ENCODE measurements around the gene METTL24. TPM values are rescaled to one million over a fixed set of nuclear protein-coding genes. Genes with fewer than 3 reads are reported as not detected.

The METTL24 gene
- total and polyA plus RNA-seq, 2 donors (not counting 1 experiment from before 2014, with no cell fraction given) = 0.18 to 2.6 TPM

GRCh38 chr6:110340392-110340965, 17.7 kb downstream of the METTL24 start:
- Histone ChIP-seq H3K27me3 (ENCODE audit: control insufficient read depth, insufficient read depth, low read length) (no peaks in the 10 kb centered on the region), H3K36me3 (ENCODE audit: control insufficient read depth, insufficient read depth, low read length) (no peaks in the 10 kb centered on the region), H3K9me3 (ENCODE audit: control insufficient read depth, insufficient read depth, low read depth, low read length) (no peaks in the 10 kb centered on the region), H3K79me2 (ENCODE audit: control insufficient read depth, insufficient read depth, low read length) (no peaks in the 10 kb centered on the region), H3K4me3 (replicated peaks in 1 of 4; ENCODE audit: control extremely low read depth in 1 of 4, insufficient read depth in 1 of 4, low read depth in 3 of 4, low read length in 4 of 4) (no peak overlapping the region), H2AFZ (ENCODE audit: low read length) (no peak overlapping the region), H4K20me1 (ENCODE audit: control insufficient read depth, extremely low read depth, insufficient read depth, low read length) (no peaks in the 10 kb centered on the region), H3K4me2 (ENCODE audit: extremely low read depth, insufficient read depth, low read length) (no peak overlapping the region), H3K9ac (ENCODE audit: insufficient read depth, low read length) (no peak overlapping the region), H3K27ac (ENCODE audit: insufficient read depth, low read length) (no peak overlapping the region), H3K4me1 (ENCODE audit: control insufficient read depth, extremely low read depth, insufficient read depth, low read length) (no peaks in the 10 kb centered on the region)
- no peak for TF ChIP-seq EZH2 (IDR thresholded peaks at IDR 0.05; ENCODE audit: low read length, missing control alignments)
- no peak for TF ChIP-seq CTCF (conservative IDR thresholded peaks at IDR 0.05 in 1 of 2, IDR thresholded peaks at IDR 0.05 in 1 of 2; ENCODE audit: low read depth in 1 of 2, low read length in 2 of 2)
- DNase-seq (ENCODE audit: low read depth in 2 of 2) = no peak

- H3K4me2 ChIP-seq (ENCODE audit: extremely low read depth, insufficient read depth, low read length) = no peak overlapping the region
- H3K27ac ChIP-seq (ENCODE audit: insufficient read depth, low read length) = no peak overlapping the region
- no peaks in the 10 kb centered on the region for H3K79me2 ChIP-seq (ENCODE audit: control insufficient read depth, insufficient read depth, low read length)
- no peak overlapping the region for H2AFZ ChIP-seq (ENCODE audit: low read length)
- H4K20me1 ChIP-seq (ENCODE audit: control insufficient read depth, extremely low read depth, insufficient read depth, low read length) = no peaks in the 10 kb centered on the region
- H3K4me1 ChIP-seq (ENCODE audit: control insufficient read depth, extremely low read depth, insufficient read depth, low read length) = no peaks in the 10 kb centered on the region
- TF ChIP-seq CTCF (conservative IDR thresholded peaks at IDR 0.05 in 1 of 2, IDR thresholded peaks at IDR 0.05 in 1 of 2; ENCODE audit: low read depth in 1 of 2, low read length in 2 of 2) (no peak), EZH2 (IDR thresholded peaks at IDR 0.05; ENCODE audit: low read length, missing control alignments) (no peak)
- no peaks in the 10 kb centered on the region for H3K9me3 ChIP-seq (ENCODE audit: control insufficient read depth, insufficient read depth, low read depth, low read length)
- no peaks in the 10 kb centered on the region for H3K27me3 ChIP-seq (ENCODE audit: control insufficient read depth, insufficient read depth, low read length)
- H3K4me3 ChIP-seq (replicated peaks in 1 of 4; ENCODE audit: control extremely low read depth in 1 of 4, insufficient read depth in 1 of 4, low read depth in 3 of 4, low read length in 4 of 4) = no peak overlapping the region
- no peak overlapping the region for H3K9ac ChIP-seq (ENCODE audit: insufficient read depth, low read length)
- H3K36me3 ChIP-seq (ENCODE audit: control insufficient read depth, insufficient read depth, low read length) = no peaks in the 10 kb centered on the region
- DNase-seq (ENCODE audit: low read depth in 2 of 2) = peak in 1 of 2 donors; percentile 21
Observed at GRCh38 chr6:110338820-110339470, 19.2 kb downstream of the METTL24 start.

GRCh38 chr6:110337486-110337885, 20.7 kb downstream of the METTL24 start:
- Histone ChIP-seq H3K79me2 (ENCODE audit: control insufficient read depth, insufficient read depth, low read length) (no peaks in the 10 kb centered on the region), H3K9me3 (ENCODE audit: control insufficient read depth, insufficient read depth, low read depth, low read length) (no peaks in the 10 kb centered on the region), H3K36me3 (ENCODE audit: control insufficient read depth, insufficient read depth, low read length) (no peaks in the 10 kb centered on the region), H3K4me2 (ENCODE audit: extremely low read depth, insufficient read depth, low read length) (no peak overlapping the region), H4K20me1 (ENCODE audit: control insufficient read depth, extremely low read depth, insufficient read depth, low read length) (no peaks in the 10 kb centered on the region), H2AFZ (ENCODE audit: low read length) (no peak overlapping the region), H3K9ac (ENCODE audit: insufficient read depth, low read length) (no peak overlapping the region), H3K27me3 (ENCODE audit: control insufficient read depth, insufficient read depth, low read length) (no peaks in the 10 kb centered on the region), H3K4me1 (ENCODE audit: control insufficient read depth, extremely low read depth, insufficient read depth, low read length) (no peaks in the 10 kb centered on the region), H3K27ac (ENCODE audit: insufficient read depth, low read length) (no peak overlapping the region), H3K4me3 (replicated peaks in 1 of 4; ENCODE audit: control extremely low read depth in 1 of 4, insufficient read depth in 1 of 4, low read depth in 3 of 4, low read length in 4 of 4) (no peak overlapping the region)
- DNase-seq (ENCODE audit: low read depth in 2 of 2) = peak in 1 of 2 donors; percentile 19
- TF ChIP-seq EZH2 (IDR thresholded peaks at IDR 0.05; ENCODE audit: low read length, missing control alignments) (no peak), CTCF (conservative IDR thresholded peaks at IDR 0.05 in 1 of 2, IDR thresholded peaks at IDR 0.05 in 1 of 2; ENCODE audit: low read depth in 1 of 2, low read length in 2 of 2) (no peak)

Data from fibroblast of lung (primary cell).